NCI-H2081 treated with DMSO at 0.1 percent for 48 hours (cell line): ENCODE measurements around the gene TBC1D22A.

Experiments used
- DNase-seq: peaks from one replicate; lab custom pipeline; 2025; lab: John Stamatoyannopoulos, UW

TBC1D22A gene

GRCh38 chr22:46887978-46888377 is 125.5 kb downstream of the TBC1D22A start:
- no peak for DNase-seq

GRCh38 chr22:46890819-46891218 is 128.4 kb downstream of the TBC1D22A start:
- DNase-seq = no peak

- DNase-seq = no peak
Observed at GRCh38 chr22:46891382-46891951, 129.0 kb downstream of the TBC1D22A start.

- no peak for DNase-seq
Observed at GRCh38 chr22:46892866-46893265, 130.4 kb downstream of the TBC1D22A start.

GRCh38 chr22:46893281-46894020 is 131.0 kb downstream of the TBC1D22A start:
- DNase-seq = no peak

- no peak for DNase-seq
Observed at GRCh38 chr22:46894081-46894671, 131.7 kb downstream of the TBC1D22A start.

- DNase-seq = no peak
Observed at GRCh38 chr22:46894851-46895640, 132.6 kb downstream of the TBC1D22A start.

GRCh38 chr22:46895753-46896152 is 133.3 kb downstream of the TBC1D22A start:
- DNase-seq = no peak

GRCh38 chr22:46896166-46896565 is 133.7 kb downstream of the TBC1D22A start:
- DNase-seq = no peak

GRCh38 chr22:46896568-46897245 is 134.3 kb downstream of the TBC1D22A start:
- no peak for DNase-seq

GRCh38 chr22:46897246-46897623 is 134.8 kb downstream of the TBC1D22A start:
- DNase-seq = no peak

GRCh38 chr22:46900549-46900948 is 138.1 kb downstream of the TBC1D22A start:
- no peak for DNase-seq

GRCh38 chr22:46902436-46902835 is 140.0 kb downstream of the TBC1D22A start:
- no peak for DNase-seq

GRCh38 chr22:46902998-46903916 is 140.8 kb downstream of the TBC1D22A start:
- no peak for DNase-seq

GRCh38 chr22:46905415-46905814 is 143.0 kb downstream of the TBC1D22A start:
- no peak for DNase-seq

- no peak for DNase-seq
Observed at GRCh38 chr22:46905834-46906233, 143.4 kb downstream of the TBC1D22A start.

- no peak for DNase-seq
Observed at GRCh38 chr22:46906326-46907045, 144.0 kb downstream of the TBC1D22A start.

GRCh38 chr22:46907241-46908215 is 145.1 kb downstream of the TBC1D22A start:
- no peak for DNase-seq

GRCh38 chr22:46908641-46909107 is 146.2 kb downstream of the TBC1D22A start:
- no peak for DNase-seq
